Measurements from ENCODE around the gene KCTD3. TPM values are rescaled to one million over a fixed set of nuclear protein-coding genes. Genes with fewer than 3 reads are reported as not detected.

The KCTD3 gene
- total RNA-seq (2022) (78.9 and 90.3 TPM in 2 replicates), Bru-seq, nascent RNA (percentile 94 among the genes with signal in this experiment), BruChase-seq, experiment 1, labeled RNA remaining after a 6-hour chase (percentile 93 among the genes with signal in this experiment), BruChase-seq, experiment 2, labeled RNA remaining after a 2-hour chase (percentile 92 among the genes with signal in this experiment)
- long read RNA-seq, transcript KCTD3-201 (18 exons, 3,931 nt), result major isoform, 308 of 424 reads
- long read RNA-seq, partial matches to known transcripts, result 35 of 424 reads
- long read RNA-seq, other reads (novel, unspliced or antisense), result 78 of 424 reads

DNA sequence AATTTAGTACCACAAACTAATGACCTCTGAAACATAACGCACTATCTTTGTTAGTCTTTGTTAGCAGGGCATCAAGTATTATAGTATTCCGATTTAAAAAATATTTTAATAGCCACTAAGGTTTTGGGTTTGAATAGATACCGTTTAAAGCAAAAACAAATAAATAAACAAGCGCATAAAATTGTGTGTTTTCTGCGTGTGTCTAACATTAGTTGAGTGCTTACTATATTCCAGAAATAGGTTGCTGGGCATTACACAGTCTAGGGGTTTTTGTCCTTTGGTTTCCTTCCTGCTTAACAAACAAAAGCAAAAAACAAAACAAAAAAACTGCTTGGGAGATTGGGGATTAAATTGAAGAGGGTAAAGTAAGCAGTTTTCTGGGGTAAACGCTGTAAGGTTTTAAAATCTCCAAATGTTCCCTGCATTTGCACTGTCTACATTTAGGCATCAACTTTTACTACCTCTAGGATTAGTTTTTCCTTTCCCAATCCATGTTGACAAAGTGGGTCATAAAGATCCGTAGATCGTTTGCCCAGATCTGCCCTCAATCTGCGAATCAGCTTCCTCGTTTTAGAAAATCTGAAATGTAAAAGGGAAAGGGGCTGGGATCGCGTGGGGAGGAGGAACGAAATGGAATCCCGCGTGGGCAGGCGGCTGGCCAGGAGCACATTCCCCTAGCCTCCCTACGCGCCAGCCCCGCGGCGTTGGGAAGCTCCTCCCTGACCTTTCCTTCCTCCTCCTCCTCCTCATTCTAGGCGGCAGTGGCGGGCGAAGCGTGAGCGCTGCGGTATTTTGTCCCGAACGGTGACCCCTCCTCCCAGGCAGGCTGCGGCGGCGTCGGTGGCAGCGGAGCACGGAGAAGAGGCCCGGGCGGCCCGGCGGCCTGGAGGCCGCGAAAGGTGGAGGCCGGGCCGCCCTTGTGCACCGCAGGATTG is at the start of gene KCTD3:
Gene KCTD3 (plus strand): TSS at position 749 of the 935 bp plus-strand sequence. CDS start 382 bp downstream, outside the sequence.
- ChIA-PET CTCF (interaction anchor here (0.6 to 1.7 kb wide), 9 partner anchors 9 to 1146 kb away, joined by 3 to 8 read pairs (median 4); no protein-coding TSS in a partner anchor), POLR2A (interaction anchor here (0.5 to 7.7 kb wide), 38 partner anchors 8 to 1151 kb away, joined by 3 to 117 read pairs (median 4); partner anchors contain the start of genes CENPF and PTPN14)
- H3K4me1 Mint-ChIP-seq (ENCODE audit: insufficient read depth, unreplicated experiment), result peaks cover 28% of the 10 kb centered on the region
- BruUV-seq (replicated peaks), result TSS peak; percentile 74
- no peaks in the 10 kb centered on the region for H3K9me3 Mint-ChIP-seq (ENCODE audit: unreplicated experiment)
- peaks cover 6% of the 10 kb centered on the region for H3K36me3 Mint-ChIP-seq (ENCODE audit: insufficient read depth, unreplicated experiment)
- H3K4me3 Mint-ChIP-seq (ENCODE audit: unreplicated experiment), result peak within 1 kb of the TSS; percentile 98
- DNase-seq (ENCODE audit: unreplicated experiment), result peak; percentile 90
- H3K27ac Mint-ChIP-seq (ENCODE audit: low read depth, unreplicated experiment), result peak within 1 kb of the TSS; percentile 99
- intact Hi-C loops (cut with micrococcal nuclease), result no loop called here
- no peak for TF ChIP-seq CTCF (IDR thresholded peaks at IDR 0.05; ENCODE audit: unreplicated experiment)
- no peaks in the 10 kb centered on the region for H3K27me3 Mint-ChIP-seq (ENCODE audit: insufficient read depth, unreplicated experiment)

DNA sequence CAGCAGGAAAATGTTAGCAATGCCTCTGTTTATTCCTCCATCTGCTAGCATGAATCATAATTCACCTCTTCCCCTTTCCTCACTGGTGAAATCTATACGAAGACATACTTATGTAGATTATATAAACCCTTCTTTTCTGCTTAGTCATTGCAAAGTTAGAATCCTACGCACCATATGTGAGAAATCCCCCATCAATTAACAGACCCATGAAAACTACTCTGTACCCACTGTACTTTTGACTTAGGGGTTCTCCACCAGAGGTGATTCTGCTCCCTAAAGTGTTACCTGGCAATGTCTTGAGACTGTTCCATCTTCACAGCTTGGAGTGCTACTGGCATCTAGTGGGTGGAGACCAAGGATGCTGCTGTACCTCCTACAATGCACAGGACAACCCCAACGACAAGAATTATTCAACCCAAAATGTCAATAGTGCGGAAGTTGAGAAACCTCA is 49.6 kb upstream of the KCTD3 start:
- Mint-ChIP-seq H3K4me3 (ENCODE audit: unreplicated experiment) (no peak overlapping the region), H3K9me3 (ENCODE audit: unreplicated experiment) (peaks cover 11% of the 10 kb centered on the region), H3K27ac (ENCODE audit: low read depth, unreplicated experiment) (peak overlapping the region; percentile 65), H3K27me3 (ENCODE audit: insufficient read depth, unreplicated experiment) (no peaks in the 10 kb centered on the region), H3K36me3 (ENCODE audit: insufficient read depth, unreplicated experiment) (no peaks in the 10 kb centered on the region), H3K4me1 (ENCODE audit: insufficient read depth, unreplicated experiment) (peaks cover 12% of the 10 kb centered on the region)
- intact Hi-C loops (cut with micrococcal nuclease), result loop anchor here (1.0 to 10.0 kb wide), 3 partner anchors 333 to 708 kb away; no protein-coding TSS in a partner anchor
- BruUV-seq (replicated peaks), result no TSS peak
- TF ChIP-seq CTCF (IDR thresholded peaks at IDR 0.05; ENCODE audit: unreplicated experiment), result peak; percentile 87
- CTCF ChIA-PET, result interaction anchor here (0.6 to 3.2 kb wide), 38 partner anchors 8 to 1189 kb away, joined by 3 to 34 read pairs (median 3); no protein-coding TSS in a partner anchor
- POLR2A ChIA-PET, result interaction anchor here (0.5 to 1.6 kb wide), 7 partner anchors 9 to 874 kb away, joined by 3 to 5 read pairs (median 3); no protein-coding TSS in a partner anchor
- peak; percentile 79 for DNase-seq (ENCODE audit: unreplicated experiment)

- Mint-ChIP-seq H3K36me3 (ENCODE audit: insufficient read depth, unreplicated experiment) (no peaks in the 10 kb centered on the region), H3K4me1 (ENCODE audit: insufficient read depth, unreplicated experiment) (peaks cover 12% of the 10 kb centered on the region), H3K27ac (ENCODE audit: low read depth, unreplicated experiment) (no peak overlapping the region), H3K9me3 (ENCODE audit: unreplicated experiment) (peaks cover 7% of the 10 kb centered on the region), H3K27me3 (ENCODE audit: insufficient read depth, unreplicated experiment) (no peaks in the 10 kb centered on the region), H3K4me3 (ENCODE audit: unreplicated experiment) (no peak overlapping the region)
- BruUV-seq (replicated peaks), result no TSS peak
- ChIA-PET POLR2A (no interaction called here), CTCF (interaction anchor here (0.6 to 3.2 kb wide), 20 partner anchors 9 to 1562 kb away, joined by 3 to 34 read pairs (median 4); no protein-coding TSS in a partner anchor)
- TF ChIP-seq CTCF (IDR thresholded peaks at IDR 0.05; ENCODE audit: unreplicated experiment), result no peak
- intact Hi-C loops (cut with micrococcal nuclease), result loop anchor here (10.0 kb wide), 1 partner anchor 334 kb away; no protein-coding TSS in a partner anchor
- DNase-seq (ENCODE audit: unreplicated experiment), result no peak
Measured at GRCh38 chr1:215518594-215518993, 48.5 kb upstream of the KCTD3 start.

All from MCF 10A (cell line).